HG03565 (cell line): Measurements from ENCODE around the gene KCNJ13.

Source experiments
- ATAC-seq: cut with Tn5 transposase; IDR thresholded peaks from one replicate; pipeline ENCODE4 v1.9.1; 2021; ENCODE audit warnings: mild to moderate bottlenecking, moderate library complexity; ENCODE audit not compliant: unreplicated experiment

KCNJ13 gene

DNA sequence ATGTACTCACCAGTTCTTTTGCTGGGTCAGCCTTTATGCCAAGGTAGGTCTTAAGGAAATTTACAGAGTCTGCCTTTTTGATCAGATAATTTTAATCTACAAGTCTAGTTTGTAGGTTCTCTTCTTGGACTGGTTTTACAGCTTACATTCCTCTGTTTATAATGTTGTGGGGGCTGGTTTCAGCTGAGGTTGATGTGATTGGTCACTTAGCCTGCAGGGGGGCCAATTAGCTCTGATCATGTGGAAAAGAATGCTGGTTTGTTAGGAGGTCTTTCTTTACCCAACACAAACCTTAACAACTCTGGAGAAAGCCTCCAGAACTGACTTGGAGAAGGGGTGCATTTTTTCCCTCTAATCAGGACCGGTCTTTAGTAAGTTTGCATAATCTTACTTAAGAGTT lies at the start of gene KCNJ13:
Gene KCNJ13, minus strand, starts transcription at position 131 of the 400 bp plus-strand sequence. CDS start 5,203 bp downstream, outside the sequence.
- no peak for ATAC-seq

- no peak for ATAC-seq
Measured at GRCh38 chr2:232817756-232818155, 41.4 kb upstream of the KCNJ13 start.

DNA sequence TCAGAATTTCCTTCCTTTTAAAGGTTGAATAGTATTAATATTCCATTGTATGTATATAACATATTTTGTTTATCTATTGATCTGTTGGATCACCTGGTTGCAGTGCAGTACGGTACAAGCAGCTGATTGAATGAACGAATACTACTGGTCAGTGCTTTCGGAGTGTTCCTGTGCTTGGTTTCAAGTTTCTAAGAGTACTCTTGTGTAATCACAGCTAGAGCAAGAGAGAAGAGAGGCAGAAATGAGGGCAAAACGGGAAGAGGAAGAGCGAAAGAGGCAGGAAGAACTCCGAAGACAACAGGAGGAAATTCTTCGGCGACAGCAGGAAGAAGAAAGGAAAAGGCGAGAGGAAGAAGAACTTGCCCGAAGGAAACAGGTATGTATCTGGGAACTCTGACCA lies 40.3 kb upstream of the KCNJ13 start:
- no peak for ATAC-seq

GRCh38 chr2:232815569-232815968 lies 39.2 kb upstream of the KCNJ13 start:
- no peak for ATAC-seq

DNA sequence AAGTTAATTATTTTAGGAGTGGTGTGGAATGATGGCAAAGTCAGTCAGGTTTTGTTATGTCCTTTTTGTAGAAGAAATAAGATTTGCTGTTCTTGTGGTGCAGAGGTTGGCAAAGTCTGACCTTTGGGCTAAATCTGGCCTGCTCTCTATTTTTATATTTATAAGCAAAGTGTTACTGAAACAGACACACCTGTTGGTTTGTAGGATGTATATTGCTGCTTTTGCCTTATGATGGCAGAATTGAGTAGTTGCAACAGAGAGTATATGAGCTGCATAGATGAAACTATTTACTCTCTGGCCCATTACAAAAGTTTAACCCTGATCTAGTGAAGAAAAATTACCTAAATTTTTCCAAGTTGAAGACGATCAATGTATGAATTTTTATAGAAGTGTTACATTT lies 34.1 kb upstream of the KCNJ13 start:
- ATAC-seq = no peak

DNA sequence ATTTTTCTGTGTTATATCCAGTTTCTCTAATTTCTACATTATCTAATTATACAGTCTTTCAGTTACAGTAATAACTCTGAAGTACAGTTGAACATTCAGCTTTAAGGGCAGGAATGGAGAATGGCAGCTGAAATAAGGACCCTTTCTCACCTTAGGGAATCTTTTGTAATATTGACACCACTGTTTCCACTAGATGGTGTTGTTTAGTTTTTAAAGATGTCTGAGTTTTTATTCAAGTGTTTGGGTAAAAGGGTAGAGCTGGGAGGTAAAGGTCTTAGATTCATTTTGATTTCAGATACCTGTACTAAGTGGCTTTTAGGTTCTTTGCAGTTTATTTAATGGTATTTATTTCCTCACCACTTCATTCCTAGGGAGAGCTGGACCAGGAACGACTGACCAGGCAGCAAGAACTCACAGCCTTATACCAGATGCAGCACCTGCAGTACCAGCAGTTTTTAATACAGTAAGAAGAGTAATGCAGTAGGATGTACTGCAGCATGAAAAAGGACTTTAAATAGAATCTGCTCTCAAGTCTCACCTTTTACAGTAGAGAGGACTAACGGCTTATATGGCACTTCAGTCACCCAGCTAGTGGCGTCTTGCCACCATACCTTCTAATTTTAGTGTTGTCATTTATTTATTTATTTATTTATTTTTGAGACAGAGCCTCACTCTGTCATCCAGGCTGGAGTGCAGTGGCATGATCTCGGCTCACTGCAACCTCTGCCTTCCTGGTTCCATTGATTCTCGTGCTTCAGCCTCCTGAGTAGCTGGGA lies 33.2 kb upstream of the KCNJ13 start:
- ATAC-seq = no peak

DNA sequence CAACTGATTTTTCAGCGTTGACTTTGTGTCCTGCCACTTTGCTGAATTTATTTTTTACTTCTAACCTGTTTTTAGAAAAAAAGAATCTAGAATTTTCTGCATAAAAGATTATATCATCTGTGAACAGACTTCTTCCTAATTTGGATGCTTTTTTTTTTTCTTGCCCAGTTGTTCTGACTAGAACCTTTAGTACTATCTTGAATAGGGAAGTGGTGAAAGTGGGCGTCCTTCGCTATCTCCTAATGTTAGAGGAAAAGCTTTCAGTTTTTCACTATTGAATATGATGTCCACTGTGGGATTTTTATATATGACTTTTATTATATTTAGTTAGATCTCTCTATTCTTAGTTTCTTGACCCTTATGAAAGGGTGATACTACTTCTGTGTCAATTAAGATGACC lies 25.7 kb upstream of the KCNJ13 start:
- no peak for ATAC-seq

DNA sequence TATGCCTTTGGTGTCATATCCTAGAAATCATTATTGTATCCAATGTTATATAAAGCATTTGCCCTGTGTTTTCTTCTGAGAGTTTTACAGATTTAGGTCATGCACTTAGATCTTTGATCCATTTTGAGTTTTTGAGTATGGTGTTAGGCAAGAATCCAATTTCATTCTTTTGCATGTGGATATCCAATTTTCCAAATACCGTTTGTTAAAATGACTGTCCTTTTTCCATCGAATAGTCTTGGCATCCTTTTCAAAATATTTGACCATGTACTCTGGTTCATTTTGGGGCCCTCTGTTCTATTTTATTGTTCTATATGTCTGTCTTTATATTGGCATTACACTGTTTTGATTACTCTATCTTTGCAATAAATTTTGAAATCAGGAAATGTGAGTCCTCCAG lies 23.8 kb upstream of the KCNJ13 start:
- ATAC-seq = no peak

GRCh38 chr2:232798187-232798586 lies 21.8 kb upstream of the KCNJ13 start:
- no peak for ATAC-seq

DNA sequence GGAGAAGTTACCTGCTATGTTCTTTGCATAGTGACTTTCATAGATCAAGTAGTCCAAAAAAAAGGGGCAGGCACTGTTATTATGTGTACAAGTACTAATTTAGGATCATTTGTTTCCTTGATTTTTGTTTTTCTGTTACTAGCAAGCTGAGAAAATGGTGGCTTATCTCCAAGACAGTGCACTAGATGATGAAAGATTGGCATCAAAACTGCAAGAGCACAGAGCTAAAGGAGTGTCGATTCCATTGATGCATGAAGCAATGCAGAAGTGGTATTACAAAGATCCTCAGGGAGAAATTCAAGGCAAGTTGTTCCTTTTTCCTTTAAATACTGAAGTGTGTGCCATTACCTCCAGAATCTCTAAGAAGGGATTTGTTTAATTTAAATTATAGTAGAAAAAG lies 19.6 kb upstream of the KCNJ13 start:
- ATAC-seq = no peak

- no peak for ATAC-seq
Measured at GRCh38 chr2:232794981-232795380, 18.6 kb upstream of the KCNJ13 start.

DNA sequence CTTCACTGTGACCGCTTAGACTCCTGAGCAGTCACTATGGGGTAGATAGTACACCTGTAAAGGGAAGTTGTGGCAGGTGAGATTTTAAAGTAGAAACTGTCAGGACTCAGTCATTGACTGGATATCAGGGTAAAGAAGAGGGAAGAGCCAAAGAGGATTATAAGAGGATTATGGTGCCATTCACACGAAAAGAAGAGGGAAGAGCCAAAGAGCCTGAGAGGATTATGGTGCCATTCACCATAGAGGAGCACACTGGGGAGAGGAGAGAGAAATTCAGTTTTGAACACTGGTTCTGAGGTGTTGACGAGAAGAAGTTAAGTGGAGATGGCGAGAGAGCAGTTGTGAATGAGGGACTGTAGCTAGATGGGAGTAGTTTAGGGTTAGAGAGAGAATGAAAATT lies 16.9 kb upstream of the KCNJ13 start:
- no peak for ATAC-seq

DNA sequence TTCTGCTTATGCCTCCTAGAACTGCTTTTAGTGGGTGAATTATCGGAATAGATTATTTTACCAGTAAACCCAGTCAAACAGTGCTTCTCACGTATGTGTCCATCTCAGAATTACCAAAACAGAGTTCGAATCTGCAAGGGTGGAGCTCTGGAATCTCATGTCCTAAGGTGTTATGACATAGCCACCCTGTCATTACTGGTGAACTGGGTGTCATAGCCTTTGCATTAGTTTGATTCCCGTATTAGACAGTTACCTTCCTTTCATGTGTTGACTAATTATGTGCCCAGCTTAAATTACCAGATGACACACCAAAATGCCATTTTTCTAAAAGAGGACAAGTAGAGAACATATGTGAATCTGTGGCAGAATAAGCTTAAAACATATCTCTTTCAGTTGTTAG lies 15.2 kb upstream of the KCNJ13 start:
- no peak for ATAC-seq

DNA sequence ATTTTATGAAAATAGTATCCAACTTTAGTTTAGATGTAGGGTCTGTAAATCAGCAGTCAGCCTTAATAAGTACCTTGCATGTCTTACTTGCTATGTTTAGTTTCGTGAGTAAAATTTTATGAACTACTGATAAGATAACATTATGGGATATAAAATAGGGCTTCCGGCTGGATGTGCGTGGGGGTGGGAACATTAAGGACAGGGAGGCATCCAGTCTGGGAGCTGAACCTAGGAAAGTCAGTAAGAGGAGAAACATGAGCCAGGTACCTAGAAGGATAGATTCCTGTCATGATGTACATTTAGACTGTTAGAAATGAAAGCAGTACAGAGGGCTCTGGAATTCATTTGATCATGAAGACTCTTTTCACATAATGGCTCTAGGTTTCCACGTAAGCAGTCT lies 12.7 kb upstream of the KCNJ13 start:
- no peak for ATAC-seq

DNA sequence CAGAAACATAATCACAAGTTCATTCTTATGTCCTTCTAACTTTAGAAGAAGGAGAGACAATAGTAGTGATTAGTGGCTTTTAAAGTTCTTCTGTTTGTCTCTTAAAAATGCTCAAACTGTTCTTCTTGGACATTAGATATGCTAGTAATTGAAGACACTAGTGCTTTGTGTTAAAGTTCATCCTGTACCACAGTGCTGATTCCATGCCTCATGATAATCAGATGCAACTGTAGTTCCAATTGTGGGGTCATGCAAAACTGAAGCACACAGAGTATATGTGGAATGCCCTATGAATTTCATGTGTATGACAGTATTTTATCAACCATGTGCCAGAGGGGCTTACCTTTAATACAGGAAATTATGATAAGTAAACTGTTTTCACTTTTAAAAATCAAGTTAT lies 11.4 kb upstream of the KCNJ13 start:
- ATAC-seq = no peak

DNA sequence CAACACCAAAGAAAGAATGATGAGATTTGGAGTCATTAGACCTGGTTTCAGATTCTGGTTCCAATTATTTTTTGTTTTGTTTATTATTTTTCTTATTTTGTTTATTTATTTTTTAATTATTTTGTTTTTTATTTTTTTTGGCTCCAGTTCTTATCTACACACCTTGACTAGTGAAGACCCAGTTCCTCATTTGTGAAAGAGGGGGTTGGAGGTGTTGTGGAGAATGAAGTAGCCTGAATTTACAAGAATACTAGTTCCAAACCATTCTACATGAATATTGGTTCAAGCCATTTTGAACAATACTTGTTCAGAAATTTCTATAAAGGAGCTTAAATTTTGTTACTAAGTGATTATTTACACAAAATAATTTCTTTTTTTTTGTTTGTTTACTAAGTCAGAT lies 6.9 kb upstream of the KCNJ13 start:
- no peak for ATAC-seq

DNA sequence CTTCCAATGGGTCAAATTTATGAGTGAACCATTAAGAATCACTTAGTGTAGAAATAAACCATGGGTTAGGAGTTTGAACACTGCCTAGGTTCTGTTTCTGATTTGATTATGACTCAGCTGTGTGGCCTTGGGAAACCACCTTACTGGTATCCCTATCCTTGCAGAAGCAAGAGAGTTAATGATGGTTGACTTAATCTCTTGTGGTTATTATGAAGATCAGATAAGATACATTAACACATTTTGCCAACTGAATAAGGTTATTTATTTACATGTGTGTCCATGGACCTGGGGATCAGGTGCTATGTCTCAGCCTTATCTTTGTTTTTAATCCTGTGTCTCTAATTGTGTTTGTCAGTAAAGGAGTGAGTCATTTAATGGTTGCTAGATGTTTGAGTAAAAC lies 5.4 kb upstream of the KCNJ13 start:
- ATAC-seq = peak; percentile 97

DNA sequence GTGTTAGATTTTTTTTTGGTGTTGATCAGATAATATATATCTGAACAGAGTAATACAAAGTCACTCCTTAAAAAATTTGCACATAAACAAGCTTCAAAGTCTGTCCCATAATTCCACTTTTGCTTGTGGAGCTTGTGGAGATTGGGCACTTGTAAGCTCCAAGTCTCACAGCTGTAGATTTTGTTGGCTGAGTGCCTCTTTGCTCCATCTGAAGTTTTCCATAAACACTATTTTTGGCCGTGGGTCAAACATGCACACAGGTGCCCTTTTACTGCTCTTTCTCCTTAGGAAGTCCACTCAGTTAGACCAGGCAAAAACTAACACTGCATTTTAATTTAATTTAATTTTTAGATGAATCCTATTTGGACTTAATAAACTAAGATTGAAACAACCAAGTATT lies 3.6 kb upstream of the KCNJ13 start:
- no peak for ATAC-seq

DNA sequence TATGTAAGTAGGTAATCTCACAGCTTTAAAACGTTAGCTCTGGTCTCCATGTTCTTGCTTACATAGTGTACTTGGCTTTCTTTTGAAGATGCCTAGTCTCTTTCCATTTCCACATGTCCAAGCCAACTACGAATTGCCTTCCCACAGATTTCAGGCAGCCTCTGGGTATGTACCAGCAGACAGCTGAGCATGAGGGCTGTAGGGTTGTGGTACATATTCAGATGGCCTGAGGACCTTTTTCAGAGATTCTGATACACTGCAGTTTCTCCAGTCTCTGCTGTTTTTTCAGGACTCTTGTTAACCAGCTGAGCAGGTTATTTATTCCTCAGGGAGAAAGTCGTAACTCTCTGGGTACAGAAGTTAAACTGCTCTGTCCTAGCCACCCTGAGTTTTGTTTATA lies 3.1 kb upstream of the KCNJ13 start:
- ATAC-seq = no peak

DNA sequence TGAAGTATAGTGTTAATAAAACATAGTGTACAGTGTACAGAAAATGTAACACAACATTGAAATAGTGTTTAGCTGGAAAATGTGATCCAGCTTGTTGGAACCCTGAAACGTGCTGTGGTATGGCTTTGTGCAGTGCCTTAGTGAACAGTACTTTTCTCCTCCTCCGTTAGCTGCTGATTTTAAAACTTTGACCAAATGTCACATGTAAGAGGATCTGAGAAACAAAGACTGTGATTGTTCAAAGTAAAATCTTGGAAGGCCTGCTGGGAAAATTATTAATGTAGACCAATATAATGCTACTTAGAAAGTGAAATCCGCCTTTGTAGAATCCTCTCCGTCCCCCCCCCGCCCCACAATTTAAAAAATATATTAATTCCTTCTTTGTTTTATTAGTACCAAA lies 911 bp upstream of the KCNJ13 start:
- ATAC-seq = no peak

- no peak for ATAC-seq
Measured at GRCh38 chr2:232773815-232774214, 2.5 kb downstream of the KCNJ13 start.

DNA sequence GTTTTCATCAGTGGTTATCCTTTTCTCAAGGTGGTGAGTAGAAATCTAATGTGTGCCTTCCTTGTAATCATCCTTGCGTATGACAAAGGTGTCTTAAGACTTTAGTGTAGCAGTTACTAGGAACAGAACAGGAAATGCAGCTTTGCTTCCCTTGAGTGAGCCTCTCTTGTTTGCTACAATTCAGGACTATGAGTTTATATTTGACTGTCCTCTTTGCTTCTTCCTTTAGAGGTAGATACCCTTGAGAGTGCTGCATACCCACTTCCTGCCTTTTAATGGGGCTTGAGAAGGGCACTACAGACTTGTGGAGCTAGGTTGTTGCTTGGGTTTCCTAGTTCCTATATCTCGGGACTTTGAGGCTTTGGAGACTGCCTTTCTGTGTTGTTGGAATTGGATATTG lies 3.8 kb downstream of the KCNJ13 start:
- peak; percentile 57 for ATAC-seq

DNA sequence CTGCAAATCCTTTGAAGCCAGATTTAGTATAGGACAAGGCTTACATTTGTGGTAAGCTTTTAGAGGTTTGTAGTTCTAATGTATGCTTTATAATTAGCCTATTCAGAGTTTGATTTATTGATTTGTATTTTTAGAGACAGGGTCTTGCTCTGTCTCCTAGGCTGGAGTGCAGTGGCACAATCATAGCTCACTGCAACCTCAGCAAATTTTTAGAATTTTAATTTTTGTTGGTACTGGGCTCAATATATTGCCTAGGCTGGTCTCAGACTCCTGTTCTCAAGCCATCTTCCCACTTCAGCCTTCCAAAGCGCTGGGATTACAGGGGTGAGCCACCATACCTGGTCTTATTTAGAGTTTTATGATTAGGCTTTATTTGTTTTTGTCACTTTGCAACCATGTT lies 4.5 kb downstream of the KCNJ13 start:
- ATAC-seq = no peak
